ENCODE results near the gene TMEM79.

DNA sequence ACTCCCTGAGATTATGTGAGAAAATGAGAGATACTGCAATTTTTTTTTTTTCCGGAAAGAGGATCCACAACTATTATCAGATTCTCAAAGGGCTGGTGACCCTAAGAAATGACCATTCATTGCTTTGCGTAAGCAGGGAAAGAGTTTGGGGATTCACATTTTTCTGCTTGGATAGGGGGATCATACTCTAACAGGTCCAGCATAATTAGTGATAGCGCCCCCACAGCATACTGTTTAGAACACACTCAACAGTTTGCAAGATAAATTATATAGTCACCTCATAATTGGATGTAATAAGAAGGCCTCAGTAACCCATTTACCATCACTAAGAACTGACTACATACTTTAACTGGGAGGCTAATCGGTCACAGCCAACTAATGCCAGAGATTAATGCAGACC lies 52.1 kb downstream of the TMEM79 start:
- TF ChIP-seq, protein P1, sequence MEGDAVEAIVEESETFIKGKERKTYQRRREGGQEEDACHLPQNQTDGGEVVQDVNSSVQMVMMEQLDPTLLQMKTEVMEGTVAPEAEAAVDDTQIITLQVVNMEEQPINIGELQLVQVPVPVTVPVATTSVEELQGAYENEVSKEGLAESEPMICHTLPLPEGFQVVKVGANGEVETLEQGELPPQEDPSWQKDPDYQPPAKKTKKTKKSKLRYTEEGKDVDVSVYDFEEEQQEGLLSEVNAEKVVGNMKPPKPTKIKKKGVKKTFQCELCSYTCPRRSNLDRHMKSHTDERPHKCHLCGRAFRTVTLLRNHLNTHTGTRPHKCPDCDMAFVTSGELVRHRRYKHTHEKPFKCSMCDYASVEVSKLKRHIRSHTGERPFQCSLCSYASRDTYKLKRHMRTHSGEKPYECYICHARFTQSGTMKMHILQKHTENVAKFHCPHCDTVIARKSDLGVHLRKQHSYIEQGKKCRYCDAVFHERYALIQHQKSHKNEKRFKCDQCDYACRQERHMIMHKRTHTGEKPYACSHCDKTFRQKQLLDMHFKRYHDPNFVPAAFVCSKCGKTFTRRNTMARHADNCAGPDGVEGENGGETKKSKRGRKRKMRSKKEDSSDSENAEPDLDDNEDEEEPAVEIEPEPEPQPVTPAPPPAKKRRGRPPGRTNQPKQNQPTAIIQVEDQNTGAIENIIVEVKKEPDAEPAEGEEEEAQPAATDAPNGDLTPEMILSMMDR (conservative IDR thresholded peaks at IDR 0.05; ENCODE audit: low read length), result peak; percentile 76
- TF ChIP-seq EZH2phosphoT487 (IDR thresholded peaks at IDR 0.05; ENCODE audit: borderline replicate concordance), result no peak
